HG02938 (cell line): ENCODE results near the gene XAGE2.

ENCODE experiments used
- ATAC-seq: cut with Tn5 transposase; IDR thresholded peaks from one replicate; pipeline ENCODE4 v1.9.1; 2021; ENCODE audit warnings: mild to moderate bottlenecking, moderate library complexity; ENCODE audit not compliant: unreplicated experiment

Gene XAGE2

GRCh38 chrX:52422884-52423283 is 54.1 kb downstream of the XAGE2 start:
- ATAC-seq: no peak

GRCh38 chrX:52424656-52425055 is 55.8 kb downstream of the XAGE2 start:
- no peak for ATAC-seq
